Mesodermal cell (in vitro differentiated cells): ENCODE results near the gene WFS1.

Source experiments
- H3K27ac ChIP-seq: 2 replicates; pipeline ENCODE4 v1.7.0; 2013; ENCODE audit warnings: mild to moderate bottlenecking, low read depth, low read length, moderate library complexity; ENCODE audit not compliant: severe bottlenecking
- H3K36me3 ChIP-seq: 2 replicates; pipeline ENCODE4 v1.7.1; 2013; ENCODE audit warnings: mild to moderate bottlenecking, low read length, moderate library complexity; ENCODE audit not compliant: control insufficient read depth, insufficient read depth
- H3K4me1 ChIP-seq: one replicate; pipeline ENCODE4 v1.7.1; 2013; ENCODE audit warnings: mild to moderate bottlenecking, low read length; ENCODE audit not compliant: insufficient read depth, control insufficient read depth, poor library complexity, severe bottlenecking
- H3K4me3 ChIP-seq: 2 replicates; pipeline ENCODE4 v1.7.0; 2013; ENCODE audit warnings: low read length, control low read depth, mild to moderate bottlenecking; ENCODE audit not compliant: insufficient read depth, poor library complexity, severe bottlenecking; ENCODE audit errors: extremely low read depth
- H3K9me3 ChIP-seq: 2 replicates; pipeline ENCODE4 v1.7.1; 2013; ENCODE audit warnings: mild to moderate bottlenecking, low read length, moderate library complexity; ENCODE audit not compliant: control insufficient read depth
- WGBS, 2 experiments: methylation state at CpG; one replicate each; pipeline ENCODE4 v1.1.5; 2013; ENCODE audit warnings: missing lambda C conversion rate in 2 of 2; ENCODE audit not compliant: insufficient coverage in 2 of 2; 5-methylcytosine and 5-hydroxymethylcytosine counted together

The WFS1 gene

GRCh38 chr4:6342530-6343293, 73.1 kb downstream of the WFS1 start:
- H3K36me3 ChIP-seq: no peaks in the 10 kb centered on the region
- no peaks in the 10 kb centered on the region for H3K4me1 ChIP-seq
- 89 to 92% methylated on average over 20 to 22 of the region's 23 CpGs for WGBS, 2 experiments
- no peaks in the 10 kb centered on the region for H3K9me3 ChIP-seq
- no peak overlapping the region for H3K4me3 ChIP-seq
- no peak overlapping the region for H3K27ac ChIP-seq

GRCh38 chr4:6343939-6344408, 74.3 kb downstream of the WFS1 start:
- no peak overlapping the region for H3K4me3 ChIP-seq
- 84 to 86% methylated on average over 11 of the region's 11 CpGs for WGBS, 2 experiments
- H3K36me3 ChIP-seq: no peaks in the 10 kb centered on the region
- H3K27ac ChIP-seq: no peak overlapping the region
- no peaks in the 10 kb centered on the region for H3K9me3 ChIP-seq
- no peaks in the 10 kb centered on the region for H3K4me1 ChIP-seq

- Histone ChIP-seq H3K4me3 (no peak overlapping the region), H3K36me3 (no peaks in the 10 kb centered on the region), H3K4me1 (no peaks in the 10 kb centered on the region), H3K9me3 (no peaks in the 10 kb centered on the region), H3K27ac (no peak overlapping the region)
- 76 to 85% methylated on average over 24 to 26 of the region's 27 CpGs for WGBS, 2 experiments
These were observed 75.6 kb downstream of the WFS1 start for GRCh38 chr4:6345096-6345830.

DNA sequence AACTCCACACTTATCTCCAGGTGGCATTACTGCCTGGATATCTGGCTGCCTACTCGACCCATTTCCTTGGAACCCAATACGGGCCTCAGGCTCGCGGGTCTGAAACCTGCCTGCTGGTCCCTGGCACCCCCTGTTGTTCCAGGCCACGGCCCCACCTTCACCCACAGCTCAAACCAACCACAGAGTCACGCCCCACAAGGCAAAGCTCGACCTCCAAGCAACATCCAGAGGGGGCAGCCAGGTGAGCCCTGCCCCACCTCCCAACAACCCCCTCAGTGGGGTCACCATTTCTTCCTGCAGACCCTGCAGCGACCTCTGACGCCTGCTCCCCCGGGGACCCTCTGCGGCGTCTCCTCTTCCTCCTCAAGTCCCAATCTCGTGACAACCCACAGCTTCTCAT, 76.2 kb downstream of the WFS1 start:
- no peak overlapping the region for H3K27ac ChIP-seq
- 92 to 95% methylated on average over 4 to 13 of the region's 13 CpGs for WGBS, 2 experiments
- H3K36me3 ChIP-seq: no peaks in the 10 kb centered on the region
- H3K4me3 ChIP-seq: no peak overlapping the region
- H3K4me1 ChIP-seq: no peaks in the 10 kb centered on the region
- no peaks in the 10 kb centered on the region for H3K9me3 ChIP-seq

GRCh38 chr4:6346373-6347110, 76.9 kb downstream of the WFS1 start:
- Histone ChIP-seq H3K27ac (no peak overlapping the region), H3K36me3 (no peaks in the 10 kb centered on the region), H3K4me1 (no peaks in the 10 kb centered on the region), H3K9me3 (no peaks in the 10 kb centered on the region), H3K4me3 (no peak overlapping the region)
- 88 to 90% methylated on average over 14 to 16 of the region's 16 CpGs for WGBS, 2 experiments

- Histone ChIP-seq H3K4me1 (no peaks in the 10 kb centered on the region), H3K4me3 (no peak overlapping the region), H3K9me3 (no peaks in the 10 kb centered on the region), H3K27ac (no peak overlapping the region), H3K36me3 (no peaks in the 10 kb centered on the region)
- WGBS, 2 experiments: 79 to 82% methylated on average over 14 of the region's 17 CpGs
These were observed 77.9 kb downstream of the WFS1 start for GRCh38 chr4:6347511-6348045.

- WGBS, 2 experiments: 90 to 100% methylated on average over 1 to 4 of the region's 4 CpGs
- Histone ChIP-seq H3K4me3 (no peak overlapping the region), H3K36me3 (no peaks in the 10 kb centered on the region), H3K4me1 (no peaks in the 10 kb centered on the region), H3K9me3 (no peaks in the 10 kb centered on the region), H3K27ac (no peak overlapping the region)
These were observed 78.8 kb downstream of the WFS1 start for GRCh38 chr4:6348408-6348807.

DNA sequence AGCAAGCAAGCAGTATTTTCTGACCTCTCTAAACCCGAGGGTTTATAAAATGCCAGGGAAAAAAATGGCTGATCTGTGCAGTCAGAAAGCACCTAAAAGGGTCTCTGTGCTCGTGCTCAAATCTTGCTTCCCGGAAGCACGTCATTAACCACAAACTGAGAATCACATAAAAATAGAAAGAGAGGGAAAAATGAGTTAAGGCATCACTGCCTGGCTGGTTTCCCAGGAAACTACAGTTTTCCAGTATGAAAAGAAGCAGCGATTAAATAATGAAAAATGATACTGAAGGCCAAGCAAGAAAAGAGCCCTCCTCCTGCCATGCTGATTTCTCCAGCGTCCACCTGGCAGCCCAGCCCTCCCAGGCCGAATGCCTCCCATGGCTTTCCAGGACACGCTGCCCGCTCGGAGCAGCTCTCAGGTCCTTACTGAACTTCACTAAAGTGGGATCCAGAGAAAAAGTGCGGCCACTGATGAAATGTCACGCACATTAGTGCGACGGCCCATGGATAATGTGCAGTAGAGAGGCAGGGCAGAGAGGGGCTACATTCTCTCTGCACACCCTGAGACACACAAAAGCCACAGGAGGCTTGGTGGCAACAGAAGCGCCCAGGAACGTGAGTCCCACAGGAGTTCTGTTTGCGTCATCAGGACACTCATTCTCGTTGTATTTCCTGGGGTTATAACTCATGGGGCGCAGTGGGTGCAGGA, 80.4 kb downstream of the WFS1 start:
- Histone ChIP-seq H3K9me3 (no peaks in the 10 kb centered on the region), H3K4me3 (no peak overlapping the region), H3K36me3 (no peaks in the 10 kb centered on the region), H3K27ac (no peak overlapping the region), H3K4me1 (no peaks in the 10 kb centered on the region)
- 87 to 88% methylated on average over 16 of the region's 19 CpGs for WGBS, 2 experiments

DNA sequence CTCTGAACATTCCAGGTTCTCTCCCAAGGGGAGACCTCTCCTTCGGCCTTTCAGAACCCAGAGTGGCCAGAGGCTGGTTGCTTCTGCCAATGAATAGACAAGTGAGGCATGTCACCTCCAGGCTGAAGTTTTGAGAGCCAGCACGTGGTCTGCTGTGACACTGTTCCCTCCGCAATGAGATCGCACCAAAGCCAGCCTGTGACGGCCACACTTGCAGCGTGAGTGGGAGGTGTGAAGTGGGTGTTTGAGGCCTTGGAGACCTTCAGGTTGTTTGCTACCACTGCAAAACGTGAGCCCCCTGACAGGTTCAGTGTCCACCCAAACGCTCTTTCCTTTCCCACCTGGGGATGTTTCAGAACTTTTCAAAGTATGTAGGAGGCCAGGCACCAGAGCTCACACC, 81.0 kb downstream of the WFS1 start:
- no peak overlapping the region for H3K4me3 ChIP-seq
- H3K27ac ChIP-seq: no peak overlapping the region
- H3K36me3 ChIP-seq: no peaks in the 10 kb centered on the region
- 88 to 93% methylated on average over 6 to 8 of the region's 8 CpGs for WGBS, 2 experiments
- H3K9me3 ChIP-seq: no peaks in the 10 kb centered on the region
- H3K4me1 ChIP-seq: no peaks in the 10 kb centered on the region
